A549 (cell line): Measurements from ENCODE around the gene LOXL1. TPM values are rescaled to one million over a fixed set of nuclear protein-coding genes. Genes with fewer than 3 reads are reported as not detected.

ENCODE experiments used
- ATAC-seq, 2 experiments: fragments of 200-7000 bp in 1 of 2; fragments of >200 bp in 1 of 2; cut with Nextera tagmentation in 1 of 2; cut with Tn5 transposase in 1 of 2; 3 replicates each; pipeline versions ENCODE4 v1.8.0 to v1.9.1; 2018 to 2020; ENCODE audit warnings: mild to moderate bottlenecking in 1 of 2, moderate library complexity in 1 of 2
- CTCF ChIA-PET: fragments of 300-600 bp; sonication (Branson Sonifier 250); formaldehyde crosslinking; extraction: SDS; loops from one replicate; lab custom pipeline; 2021; ENCODE audit warnings: antibody characterized with exemption, inconsistent platforms; lab: Yijun Ruan, JAX
- POLR2A ChIA-PET: fragments of 350-600 bp; formaldehyde crosslinking; extraction: SDS; loops from one replicate; lab custom pipeline; 2021; ENCODE audit warnings: antibody characterized with exemption, inconsistent platforms; lab: Yijun Ruan, JAX
- DNase-seq, 2 experiments: peaks; one replicate each; pipeline versions ENCODE4 v3.0.0 to v3.0.0-alpha.2; 2011 to 2016; ENCODE audit warnings: low read depth in 1 of 2, low spot score in 1 of 2
- FAIRE-seq: peaks from 2 replicates; lab custom pipeline; 2011; peaks lifted over from hg19 to GRCh38; lab: Jason Lieb, UNC
- H3K27ac ChIP-seq, 2 experiments: fragments of >200 bp; sonication (Bioruptor Twin); formaldehyde crosslinking; 3 replicates each; pipeline ENCODE4 v1.5.1; 2016 to 2017
- H3K4me1 ChIP-seq: fragments of >200 bp; sonication (Bioruptor Twin); formaldehyde crosslinking; 3 replicates; pipeline ENCODE4 v1.6.1; 2016
- H3K4me2 ChIP-seq: fragments of >200 bp; sonication (Bioruptor Twin); formaldehyde crosslinking; 3 replicates; pipeline ENCODE4 v1.6.1; 2016
- H3K4me3 ChIP-seq: fragments of >200 bp; sonication (Bioruptor Twin); formaldehyde crosslinking; 3 replicates; pipeline ENCODE4 v1.5.1; 2016
- H3K9me3 ChIP-seq: fragments of >200 bp; sonication (Bioruptor Twin); formaldehyde crosslinking; 3 replicates; pipeline ENCODE4 v1.6.1; 2016
- BHLHE40 ChIP-seq: IDR thresholded peaks from 2 replicates; pipeline ENCODE4 v1.6.1; 2012; ENCODE audit warnings: low read depth, low read length, inconsistent platforms
- CHD2 ChIP-seq: fragments of 150-350 bp; IDR thresholded peaks from 2 replicates; pipeline ENCODE4 v1.6.1; 2014; ENCODE audit warnings: low read length; ENCODE audit not compliant: partially characterized antibody
- CHD4 ChIP-seq: fragments of 200-600 bp; sonication (generic); IDR thresholded peaks from 2 replicates; pipeline ENCODE4 v1.6.1; 2016; ENCODE audit warnings: antibody characterized with exemption, mild to moderate bottlenecking, borderline replicate concordance
- EHF ChIP-seq: fragments of 250-450 bp; sonication (Bioruptor Pico); IDR thresholded peaks from 2 replicates; pipeline ENCODE4 v1.5.0; 2020; ENCODE audit warnings: mild to moderate bottlenecking
- EHMT2 ChIP-seq: fragments of 200-600 bp; sonication (generic); IDR thresholded peaks from 2 replicates; pipeline ENCODE4 v1.6.1; 2016; ENCODE audit warnings: antibody characterized with exemption, low read depth, mild to moderate bottlenecking, moderate library complexity
- EP300 ChIP-seq, 2 experiments: fragments of >200 bp; sonication (Bioruptor Twin); formaldehyde crosslinking; IDR thresholded peaks; 2 replicates in 1 of 2; 3 replicates in 1 of 2; pipeline ENCODE4 v1.6.1; 2016 to 2017
- FOSB ChIP-seq: fragments of 250-450 bp; sonication (Bioruptor Pico); IDR thresholded peaks from 2 replicates; pipeline ENCODE4 v1.5.0; 2020; ENCODE audit warnings: mild to moderate bottlenecking, moderate library complexity
- HDAC2 ChIP-seq: fragments of 200-600 bp; sonication (generic); IDR thresholded peaks from 2 replicates; pipeline ENCODE4 v1.6.1; 2016
- HES2 ChIP-seq: fragments of >200 bp; sonication (Bioruptor Twin); formaldehyde crosslinking; IDR thresholded peaks from 2 replicates; pipeline ENCODE4 v1.6.1; 2016
- HMGXB4 ChIP-seq: fragments of 250-450 bp; sonication (Bioruptor Pico); IDR thresholded peaks from 2 replicates; pipeline ENCODE4 v1.5.0; 2021; ENCODE audit warnings: mild to moderate bottlenecking, moderate library complexity, borderline replicate concordance
- HOXB5 ChIP-seq: fragments of 250-450 bp; sonication (Bioruptor Pico); IDR thresholded peaks from 2 replicates; pipeline ENCODE4 v1.5.0; 2020; ENCODE audit warnings: mild to moderate bottlenecking, moderate library complexity
- JUN ChIP-seq, 2 experiments: fragments of >200 bp; sonication (Bioruptor Twin); formaldehyde crosslinking; IDR thresholded peaks; 2 replicates in 1 of 2; 3 replicates in 1 of 2; pipeline ENCODE4 v1.6.1; 2016 to 2017
- MAFK ChIP-seq: fragments of 450-650 bp; IDR thresholded peaks from 2 replicates; pipeline ENCODE4 v1.6.1; 2014; ENCODE audit not compliant: partially characterized antibody
- MAZ ChIP-seq: fragments of 150-350 bp; IDR thresholded peaks from 2 replicates; pipeline ENCODE4 v1.6.1; 2014; ENCODE audit warnings: antibody characterized with exemption, low read depth, low read length, borderline replicate concordance
- MYC ChIP-seq: IDR thresholded peaks from 2 replicates; pipeline ENCODE4 v1.6.1; 2012; ENCODE audit warnings: mild to moderate bottlenecking, inconsistent platforms, low read length, improper control_type of control experiment, borderline replicate concordance
- NR3C1 ChIP-seq: fragments of >200 bp; sonication (Bioruptor Twin); formaldehyde crosslinking; IDR thresholded peaks from 3 replicates; pipeline ENCODE4 v1.6.1; 2017
- PBX3 ChIP-seq: IDR thresholded peaks from 2 replicates; pipeline ENCODE4 v1.6.1; 2012
- PHF8 ChIP-seq: fragments of 200-600 bp; sonication (generic); IDR thresholded peaks from 2 replicates; pipeline ENCODE4 v1.6.1; 2016; ENCODE audit warnings: low read depth, mild to moderate bottlenecking, antibody characterized with exemption, moderate library complexity, borderline replicate concordance
- POLR2A ChIP-seq: IDR thresholded peaks from 2 replicates; pipeline ENCODE4 v1.6.1; 2012; ENCODE audit warnings: mild to moderate bottlenecking, low read length
- POLR2AphosphoS2 ChIP-seq: conservative IDR thresholded peaks from 2 replicates; pipeline ENCODE4 v1.6.1; 2012; ENCODE audit warnings: low read length, improper control_type of control experiment, inconsistent platforms
- RARB ChIP-seq: fragments of 250-450 bp; sonication (Bioruptor Pico); IDR thresholded peaks from 2 replicates; pipeline ENCODE4 v1.8.0; 2021; ENCODE audit warnings: mild to moderate bottlenecking, moderate library complexity
- RCOR1 ChIP-seq: fragments of 150-350 bp; IDR thresholded peaks from 2 replicates; pipeline ENCODE4 v1.6.1; 2014; ENCODE audit warnings: antibody characterized with exemption, low read length, low read depth
- RFX5 ChIP-seq: fragments of 450-650 bp; IDR thresholded peaks from 2 replicates; pipeline ENCODE4 v1.7.1; 2014; ENCODE audit warnings: antibody characterized with exemption, mild to moderate bottlenecking, moderate library complexity
- TFCP2L1 ChIP-seq: fragments of 250-450 bp; sonication (Bioruptor Pico); IDR thresholded peaks from 2 replicates; pipeline ENCODE4 v1.5.0; 2021; ENCODE audit warnings: mild to moderate bottlenecking
- ZNF302 ChIP-seq: fragments of 250-450 bp; sonication (Bioruptor Pico); IDR thresholded peaks from 2 replicates; pipeline ENCODE4 v1.9.0; 2021; ENCODE audit warnings: inconsistent platforms, mild to moderate bottlenecking, moderate library complexity
- WGBS: methylation state at CpG from one replicate; pipeline ENCODE4 v1.1.6; 2017; ENCODE audit errors: missing lambda C conversion rate; 5-methylcytosine and 5-hydroxymethylcytosine counted together
- polyA plus RNA-seq, 4 experiments: library from polyadenylated mRNA; depleted of rRNA in 3 of 4; stranded (reverse); fragments of >200 nt; fragmentation: RNase III in 1 of 4; extraction: RNeasy Plus Mini Kit Qiagen cat#74134 plus additional on column Dnase treatment in 1 of 4; gene quantifications; 2 replicates in 3 of 4; 3 replicates in 1 of 4; pipeline ENCODE4 v1.2.3, GENCODE V29; 2011 to 2017
- TF ChIP-seq, protein P1 (sequence below): IDR thresholded peaks from 2 replicates; pipeline ENCODE4 v1.6.1; 2012
- TF ChIP-seq, protein P2 (sequence below): fragments of 250-450 bp; sonication (Bioruptor Pico); IDR thresholded peaks from 2 replicates; pipeline ENCODE4 v1.5.0; 2020; ENCODE audit warnings: low read depth, mild to moderate bottlenecking, moderate library complexity

LOXL1 gene
- polyA plus RNA-seq, 2 of the 4 experiments (the other 2 are of a cell fraction) = 0.62 to 0.65 TPM

GRCh38 chr15:73985101-73985873, 59.0 kb downstream of the LOXL1 start (continued):
- no peak for TF ChIP-seq HMGXB4 (CRISPR knock-in tag)
- TF ChIP-seq RCOR1 = no peak

GRCh38 chr15:73986055-73986775, 60.0 kb downstream of the LOXL1 start:
- 60% methylated on average over 3 of the region's 7 CpGs for WGBS
- Histone ChIP-seq H3K4me2 (no peak overlapping the region), H3K4me3 (no peak overlapping the region), H3K9me3 (no peaks in the 10 kb centered on the region), H3K4me1 (peaks cover 41% of the 10 kb centered on the region), H3K27ac (no peak overlapping the region)
- DNase-seq (no peak), ATAC-seq (no peak), FAIRE-seq (no peak)
- ChIA-PET POLR2A (no interaction called here), CTCF (interaction anchor here (1.2 to 6.5 kb wide), 4 partner anchors 13 to 51 kb away, joined by 3 to 46 read pairs (median 6); no protein-coding TSS in a partner anchor)
- TF ChIP-seq EHF (CRISPR knock-in tag) (no peak), PHF8 (no peak), RFX5 (no peak), BHLHE40 (no peak), MAZ (no peak), HDAC2 (no peak), CHD4 (no peak), TFCP2L1 (no peak), RARB (CRISPR knock-in tag) (no peak), ZNF302 (CRISPR knock-in tag) (no peak)

- H3K27ac ChIP-seq = peak overlapping the region in 1 of 2 experiments; percentile 35; a peak in 1 of 6 replicates
- no peak overlapping the region for H3K4me3 ChIP-seq
- H3K9me3 ChIP-seq = no peaks in the 10 kb centered on the region
- FAIRE-seq = no peak
- no peak for TF ChIP-seq FOSB
- TF ChIP-seq HOXB5 (CRISPR knock-in tag) = no peak
- TF ChIP-seq PBX3 = no peak
- TF ChIP-seq POLR2AphosphoS2 = no peak
- TF ChIP-seq EHMT2 = no peak
- no peak for TF ChIP-seq MAFK
- TF ChIP-seq, protein P1, sequence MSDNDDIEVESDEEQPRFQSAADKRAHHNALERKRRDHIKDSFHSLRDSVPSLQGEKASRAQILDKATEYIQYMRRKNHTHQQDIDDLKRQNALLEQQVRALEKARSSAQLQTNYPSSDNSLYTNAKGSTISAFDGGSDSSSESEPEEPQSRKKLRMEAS = no peak
- TF ChIP-seq TFCP2L1 = no peak
- TF ChIP-seq NR3C1 = no peak
- TF ChIP-seq EHF (CRISPR knock-in tag) = no peak
- no peak for TF ChIP-seq MYC
- TF ChIP-seq CHD2 = no peak
- TF ChIP-seq, protein P2, sequence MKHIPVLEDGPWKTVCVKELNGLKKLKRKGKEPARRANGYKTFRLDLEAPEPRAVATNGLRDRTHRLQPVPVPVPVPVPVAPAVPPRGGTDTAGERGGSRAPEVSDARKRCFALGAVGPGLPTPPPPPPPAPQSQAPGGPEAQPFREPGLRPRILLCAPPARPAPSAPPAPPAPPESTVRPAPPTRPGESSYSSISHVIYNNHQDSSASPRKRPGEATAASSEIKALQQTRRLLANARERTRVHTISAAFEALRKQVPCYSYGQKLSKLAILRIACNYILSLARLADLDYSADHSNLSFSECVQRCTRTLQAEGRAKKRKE (CRISPR knock-in tag) = no peak
- TF ChIP-seq HES2 = no peak
- no peak for TF ChIP-seq POLR2A
- TF ChIP-seq RCOR1 = no peak
- TF ChIP-seq HMGXB4 (CRISPR knock-in tag) = no peak
- TF ChIP-seq JUN (IDR thresholded peaks at IDR 0.05) = no peak
- TF ChIP-seq EP300 (IDR thresholded peaks at IDR 0.05) = no peak
- TF ChIP-seq, all 56 proteins: peak for 0
- H3K4me1 ChIP-seq = peaks cover 44% of the 10 kb centered on the region
- H3K4me2 ChIP-seq = no peak overlapping the region
- CTCF ChIA-PET = interaction anchor here (1.2 to 6.5 kb wide), 3 partner anchors 14 to 36 kb away, joined by 3 to 46 read pairs (median 4); no protein-coding TSS in a partner anchor
- 94% methylated on average over 1 of the region's 1 CpG for WGBS
- DNase-seq (no peak), ATAC-seq (no peak)
- POLR2A ChIA-PET = no interaction called here
Observed at GRCh38 chr15:73986776-73987056, 60.5 kb downstream of the LOXL1 start.
